ENCODE measurements around the gene RNF31.

DNA sequence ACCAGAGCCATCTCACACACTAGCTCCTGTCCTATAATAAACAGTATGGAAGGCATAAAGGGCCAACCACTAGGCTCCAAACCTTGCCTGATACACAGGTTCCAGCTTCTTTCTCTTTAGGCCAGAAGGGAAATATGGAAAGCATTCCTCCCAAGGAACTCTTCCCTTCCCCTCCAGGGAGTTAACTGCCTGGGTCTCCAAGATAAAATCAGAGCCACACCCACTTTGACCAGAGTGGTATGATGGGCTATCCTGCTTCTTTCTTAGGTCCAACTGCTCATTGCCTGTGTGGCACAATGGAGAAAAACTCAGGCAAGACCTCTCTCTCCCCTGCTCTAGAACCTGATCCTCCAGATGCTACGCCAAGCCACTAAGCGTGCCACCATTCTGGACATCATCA, 60.3 kb downstream of the RNF31 start:
- TF ChIP-seq, protein P1, sequence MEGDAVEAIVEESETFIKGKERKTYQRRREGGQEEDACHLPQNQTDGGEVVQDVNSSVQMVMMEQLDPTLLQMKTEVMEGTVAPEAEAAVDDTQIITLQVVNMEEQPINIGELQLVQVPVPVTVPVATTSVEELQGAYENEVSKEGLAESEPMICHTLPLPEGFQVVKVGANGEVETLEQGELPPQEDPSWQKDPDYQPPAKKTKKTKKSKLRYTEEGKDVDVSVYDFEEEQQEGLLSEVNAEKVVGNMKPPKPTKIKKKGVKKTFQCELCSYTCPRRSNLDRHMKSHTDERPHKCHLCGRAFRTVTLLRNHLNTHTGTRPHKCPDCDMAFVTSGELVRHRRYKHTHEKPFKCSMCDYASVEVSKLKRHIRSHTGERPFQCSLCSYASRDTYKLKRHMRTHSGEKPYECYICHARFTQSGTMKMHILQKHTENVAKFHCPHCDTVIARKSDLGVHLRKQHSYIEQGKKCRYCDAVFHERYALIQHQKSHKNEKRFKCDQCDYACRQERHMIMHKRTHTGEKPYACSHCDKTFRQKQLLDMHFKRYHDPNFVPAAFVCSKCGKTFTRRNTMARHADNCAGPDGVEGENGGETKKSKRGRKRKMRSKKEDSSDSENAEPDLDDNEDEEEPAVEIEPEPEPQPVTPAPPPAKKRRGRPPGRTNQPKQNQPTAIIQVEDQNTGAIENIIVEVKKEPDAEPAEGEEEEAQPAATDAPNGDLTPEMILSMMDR (IDR thresholded peaks at IDR 0.05; ENCODE audit: low read depth, low read length), result no peak
- TF ChIP-seq EZH2phosphoT487 (IDR thresholded peaks at IDR 0.05; ENCODE audit: low read depth), result no peak

Data from OCI-LY3 (cell line).